ENCODE results near the gene SUPT3H.
"Not testable (repeated sequence)": the region's sequence is repeated elsewhere in the genome, so short reads cannot be mapped to it uniquely, and the experiment has no call there.

SUPT3H gene

GRCh38 chr6:45169815-45170214 lies 207.9 kb downstream of the SUPT3H start:
- DNase-seq: no peak

GRCh38 chr6:45163952-45164766 lies 213.6 kb downstream of the SUPT3H start:
- no peak for DNase-seq

- no peak for DNase-seq
These were observed 217.4 kb downstream of the SUPT3H start for GRCh38 chr6:45160305-45160704.

GRCh38 chr6:45156075-45156474 lies 221.7 kb downstream of the SUPT3H start:
- DNase-seq: no peak

GRCh38 chr6:45155341-45155894 lies 222.3 kb downstream of the SUPT3H start:
- DNase-seq: no peak

- no peak for DNase-seq
These were observed 223.1 kb downstream of the SUPT3H start for GRCh38 chr6:45154679-45155078.

- no peak for DNase-seq
These were observed 228.9 kb downstream of the SUPT3H start for GRCh38 chr6:45148711-45149341.

- DNase-seq: no peak
These were observed 229.5 kb downstream of the SUPT3H start for GRCh38 chr6:45148278-45148677.

GRCh38 chr6:45145658-45146057 lies 232.1 kb downstream of the SUPT3H start:
- DNase-seq: not testable (repeated sequence)

- DNase-seq: no peak
These were observed 239.0 kb downstream of the SUPT3H start for GRCh38 chr6:45138765-45139164.

GRCh38 chr6:45136495-45136894 lies 241.2 kb downstream of the SUPT3H start:
- no peak for DNase-seq

- DNase-seq: no peak
These were observed 245.0 kb downstream of the SUPT3H start for GRCh38 chr6:45132658-45133294.

GRCh38 chr6:45132059-45132458 lies 245.7 kb downstream of the SUPT3H start:
- no peak for DNase-seq

GRCh38 chr6:45129051-45129450 lies 248.7 kb downstream of the SUPT3H start:
- no peak for DNase-seq

- no peak for DNase-seq
These were observed 250.5 kb downstream of the SUPT3H start for GRCh38 chr6:45127185-45127584.

- no peak for DNase-seq
These were observed 251.7 kb downstream of the SUPT3H start for GRCh38 chr6:45126033-45126432.

GRCh38 chr6:45123023-45123422 lies 254.7 kb downstream of the SUPT3H start:
- no peak for DNase-seq

- no peak for DNase-seq
These were observed 259.0 kb downstream of the SUPT3H start for GRCh38 chr6:45118754-45119153.

- DNase-seq: no peak
These were observed 260.9 kb downstream of the SUPT3H start for GRCh38 chr6:45116714-45117410.

GRCh38 chr6:45115696-45116095 lies 262.0 kb downstream of the SUPT3H start:
- no peak for DNase-seq

GRCh38 chr6:45112711-45113110 lies 265.0 kb downstream of the SUPT3H start:
- DNase-seq: no peak

GRCh38 chr6:45109551-45109950 lies 268.2 kb downstream of the SUPT3H start:
- no peak for DNase-seq
